HepG2 (cell line): ENCODE measurements around the gene PRDX2. TPM values are rescaled to one million over a fixed set of nuclear protein-coding genes. Genes with fewer than 3 reads are reported as not detected.

ENCODE experiments used
- BRF2 ChIP-seq: sonication (generic); formaldehyde crosslinking; IDR thresholded peaks from 2 replicates; pipeline ENCODE4 v1.8.1; 2022; ENCODE audit warnings: mild to moderate bottlenecking, missing genetic modification reagents
- CCDC6 ChIP-seq: sonication (generic); formaldehyde crosslinking; IDR thresholded peaks from 2 replicates; pipeline ENCODE4 v1.8.1; 2022; ENCODE audit warnings: mild to moderate bottlenecking, missing genetic modification reagents, moderate library complexity
- DNMT1 ChIP-seq: sonication (generic); formaldehyde crosslinking; IDR thresholded peaks from 2 replicates; pipeline ENCODE4 v1.5.1; 2020; ENCODE audit warnings: mild to moderate bottlenecking, missing genetic modification reagents
- HES4 ChIP-seq: sonication (generic); formaldehyde crosslinking; IDR thresholded peaks from 2 replicates; pipeline ENCODE4 v1.9.0; 2021; ENCODE audit warnings: mild to moderate bottlenecking, missing genetic modification reagents, borderline replicate concordance
- HOXA3 ChIP-seq: sonication (generic); formaldehyde crosslinking; IDR thresholded peaks from 2 replicates; pipeline ENCODE4 v1.5.0; 2020; ENCODE audit warnings: missing genetic modification reagents
- MAFF ChIP-seq: IDR thresholded peaks from 2 replicates; pipeline ENCODE4 v1.6.1; 2011; ENCODE audit warnings: low read depth, low read length, improper control_type of control experiment
- MBNL3 ChIP-seq: fragments of 250-450 bp; sonication (Bioruptor Pico); conservative IDR thresholded peaks from 2 replicates; pipeline ENCODE4 v1.8.0; 2022; ENCODE audit warnings: mild to moderate bottlenecking, inconsistent platforms
- MEF2D ChIP-seq: sonication (generic); formaldehyde crosslinking; IDR thresholded peaks from 2 replicates; pipeline ENCODE4 v1.5.1; 2020; ENCODE audit warnings: mild to moderate bottlenecking, missing genetic modification reagents
- NFE2L1 ChIP-seq: sonication (generic); formaldehyde crosslinking; IDR thresholded peaks from 2 replicates; pipeline ENCODE4 v1.4.0; 2020; ENCODE audit warnings: missing genetic modification reagents, mild to moderate bottlenecking, borderline replicate concordance
- PTBP1 ChIP-seq: fragments of 200-400 bp; formaldehyde crosslinking; IDR thresholded peaks from 2 replicates; pipeline ENCODE4 v1.6.1; 2018; ENCODE audit warnings: low read length, low read depth; ENCODE audit not compliant: poor library complexity, severe bottlenecking
- TFAP4 ChIP-seq: sonication (generic); IDR thresholded peaks from 2 replicates; pipeline ENCODE4 v1.6.1; 2016; ENCODE audit warnings: low read depth, borderline replicate concordance
- ZBTB7B ChIP-seq: sonication (generic); formaldehyde crosslinking; IDR thresholded peaks from 2 replicates; pipeline ENCODE4 v1.4.0; 2020; ENCODE audit warnings: missing genetic modification reagents
- polyA plus RNA-seq, 8 experiments: library from polyadenylated mRNA; depleted of rRNA in 3 of 8; stranded (reverse) in 7 of 8; unstranded in 1 of 8; fragments of >200 nt; fragmentation: Illumina TruSeq in 4 of 8; extraction: Trizol in 4 of 8; gene quantifications; 2 replicates each; pipeline versions ENCODE4 v1.2.1 to v1.2.3, GENCODE V29; 2011 to 2016; ENCODE audit warnings: low read depth in 4 of 8, missing spikeins in 1 of 8, mixed read lengths in 1 of 8; ENCODE audit not compliant: insufficient read depth in 1 of 8
- total RNA-seq, 5 experiments: library from RNA; depleted of rRNA; stranded (reverse); fragments of >200 nt; fragmentation: Illumina TruSeq; extraction: Trizol; gene quantifications; 2 replicates each; pipeline ENCODE4 v1.2.3, GENCODE V29; 2016; ENCODE audit warnings: low read depth in 1 of 5
- TF ChIP-seq, protein P1 (sequence below): sonication (generic); formaldehyde crosslinking; IDR thresholded peaks from 2 replicates; pipeline ENCODE4 v1.8.0; 2022; ENCODE audit warnings: missing genetic modification reagents, low read depth, mild to moderate bottlenecking, borderline replicate concordance
- TF ChIP-seq, protein P2 (sequence below): sonication (generic); formaldehyde crosslinking; IDR thresholded peaks from 2 replicates; pipeline ENCODE4 v1.4.0; 2020; ENCODE audit warnings: missing genetic modification reagents
- TF ChIP-seq, protein P3 (sequence below): sonication (generic); formaldehyde crosslinking; IDR thresholded peaks from 2 replicates; pipeline ENCODE4 v1.4.0; 2020; ENCODE audit warnings: missing genetic modification reagents, borderline replicate concordance
- TF ChIP-seq, protein P4 (sequence below): IDR thresholded peaks from 2 replicates; pipeline ENCODE4 v1.6.1; 2018; ENCODE audit warnings: missing genetic modification reagents

Gene PRDX2
- total and polyA plus RNA-seq, 2 of the 13 experiments (the other 11 are each of a cell fraction or from before 2014, with no cell fraction given), result 218 to 381 TPM

DNA sequence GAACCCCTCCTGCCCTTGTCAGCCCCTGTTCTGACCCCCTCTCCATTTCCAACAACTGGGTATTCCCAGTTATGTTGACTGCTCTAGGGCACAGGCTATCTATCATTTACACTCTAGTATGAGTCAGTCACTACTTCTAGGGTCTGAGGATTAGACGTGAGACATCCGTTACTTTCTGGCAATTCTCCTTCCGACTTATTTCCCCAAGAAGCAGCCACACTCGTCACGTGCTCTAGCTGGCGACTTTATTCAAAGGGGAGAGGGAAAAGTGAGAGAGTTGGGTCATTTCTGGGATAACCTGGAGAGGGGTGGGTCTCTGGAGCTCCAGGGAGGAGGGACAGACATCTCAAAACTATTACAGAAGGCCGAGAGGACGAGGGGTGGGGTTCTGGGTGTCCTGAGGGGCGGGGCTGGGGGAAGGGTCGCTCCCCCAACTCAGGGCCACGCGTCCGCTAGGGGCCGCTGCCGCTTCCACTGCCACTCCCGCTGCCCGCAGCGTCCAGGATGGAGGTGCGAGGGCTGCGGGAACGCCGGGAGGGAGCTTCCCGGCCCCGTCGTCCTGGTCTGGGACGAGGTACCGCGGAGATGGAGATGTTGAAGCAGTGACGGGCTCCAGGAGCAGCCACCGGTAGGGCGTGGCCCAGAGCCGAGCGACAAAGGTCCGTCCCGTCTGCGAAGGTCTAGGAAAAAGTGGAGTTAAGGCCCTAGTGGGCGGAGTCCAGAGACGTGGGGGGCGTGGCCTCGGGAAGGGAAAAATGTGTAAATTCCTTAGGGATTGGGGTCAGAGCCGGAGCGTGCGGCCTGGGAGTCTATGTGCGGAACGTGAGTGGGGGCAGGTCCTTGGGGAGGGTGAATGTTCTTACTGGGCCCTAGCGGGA, 23.9 kb upstream of the PRDX2 start (continued):
- TF ChIP-seq, protein P1, sequence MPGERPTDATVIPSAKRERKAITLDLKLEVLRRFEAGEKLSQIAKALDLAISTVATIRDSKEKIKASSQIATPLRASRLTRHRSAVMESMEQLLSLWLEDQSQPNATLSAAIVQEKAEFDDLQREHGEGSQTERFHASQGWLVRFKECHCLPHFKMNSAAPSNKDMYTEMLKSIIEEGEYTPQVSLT (CRISPR knock-in tag), result no peak
- TF ChIP-seq NFE2L1 (no peak), MEF2D (CRISPR knock-in tag) (no peak), ZBTB7B (CRISPR knock-in tag) (peak; percentile 59; the same call in 1 of the 2 replicates), BRF2 (CRISPR knock-in tag) (no peak), TFAP4 (no peak), DNMT1 (no peak), PTBP1 (no peak), HES4 (no peak), MBNL3 (no peak), HOXA3 (CRISPR knock-in tag) (peak; percentile 51; the same call in 1 of the 2 replicates), CCDC6 (CRISPR knock-in tag) (no peak), MAFF (no peak)
- TF ChIP-seq, protein P2, sequence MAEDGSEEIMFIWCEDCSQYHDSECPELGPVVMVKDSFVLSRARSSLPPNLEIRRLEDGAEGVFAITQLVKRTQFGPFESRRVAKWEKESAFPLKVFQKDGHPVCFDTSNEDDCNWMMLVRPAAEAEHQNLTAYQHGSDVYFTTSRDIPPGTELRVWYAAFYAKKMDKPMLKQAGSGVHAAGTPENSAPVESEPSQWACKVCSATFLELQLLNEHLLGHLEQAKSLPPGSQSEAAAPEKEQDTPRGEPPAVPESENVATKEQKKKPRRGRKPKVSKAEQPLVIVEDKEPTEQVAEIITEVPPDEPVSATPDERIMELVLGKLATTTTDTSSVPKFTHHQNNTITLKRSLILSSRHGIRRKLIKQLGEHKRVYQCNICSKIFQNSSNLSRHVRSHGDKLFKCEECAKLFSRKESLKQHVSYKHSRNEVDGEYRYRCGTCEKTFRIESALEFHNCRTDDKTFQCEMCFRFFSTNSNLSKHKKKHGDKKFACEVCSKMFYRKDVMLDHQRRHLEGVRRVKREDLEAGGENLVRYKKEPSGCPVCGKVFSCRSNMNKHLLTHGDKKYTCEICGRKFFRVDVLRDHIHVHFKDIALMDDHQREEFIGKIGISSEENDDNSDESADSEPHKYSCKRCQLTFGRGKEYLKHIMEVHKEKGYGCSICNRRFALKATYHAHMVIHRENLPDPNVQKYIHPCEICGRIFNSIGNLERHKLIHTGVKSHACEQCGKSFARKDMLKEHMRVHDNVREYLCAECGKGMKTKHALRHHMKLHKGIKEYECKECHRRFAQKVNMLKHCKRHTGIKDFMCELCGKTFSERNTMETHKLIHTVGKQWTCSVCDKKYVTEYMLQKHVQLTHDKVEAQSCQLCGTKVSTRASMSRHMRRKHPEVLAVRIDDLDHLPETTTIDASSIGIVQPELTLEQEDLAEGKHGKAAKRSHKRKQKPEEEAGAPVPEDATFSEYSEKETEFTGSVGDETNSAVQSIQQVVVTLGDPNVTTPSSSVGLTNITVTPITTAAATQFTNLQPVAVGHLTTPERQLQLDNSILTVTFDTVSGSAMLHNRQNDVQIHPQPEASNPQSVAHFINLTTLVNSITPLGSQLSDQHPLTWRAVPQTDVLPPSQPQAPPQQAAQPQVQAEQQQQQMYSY (CRISPR knock-in tag), result no peak
- TF ChIP-seq, protein P3, sequence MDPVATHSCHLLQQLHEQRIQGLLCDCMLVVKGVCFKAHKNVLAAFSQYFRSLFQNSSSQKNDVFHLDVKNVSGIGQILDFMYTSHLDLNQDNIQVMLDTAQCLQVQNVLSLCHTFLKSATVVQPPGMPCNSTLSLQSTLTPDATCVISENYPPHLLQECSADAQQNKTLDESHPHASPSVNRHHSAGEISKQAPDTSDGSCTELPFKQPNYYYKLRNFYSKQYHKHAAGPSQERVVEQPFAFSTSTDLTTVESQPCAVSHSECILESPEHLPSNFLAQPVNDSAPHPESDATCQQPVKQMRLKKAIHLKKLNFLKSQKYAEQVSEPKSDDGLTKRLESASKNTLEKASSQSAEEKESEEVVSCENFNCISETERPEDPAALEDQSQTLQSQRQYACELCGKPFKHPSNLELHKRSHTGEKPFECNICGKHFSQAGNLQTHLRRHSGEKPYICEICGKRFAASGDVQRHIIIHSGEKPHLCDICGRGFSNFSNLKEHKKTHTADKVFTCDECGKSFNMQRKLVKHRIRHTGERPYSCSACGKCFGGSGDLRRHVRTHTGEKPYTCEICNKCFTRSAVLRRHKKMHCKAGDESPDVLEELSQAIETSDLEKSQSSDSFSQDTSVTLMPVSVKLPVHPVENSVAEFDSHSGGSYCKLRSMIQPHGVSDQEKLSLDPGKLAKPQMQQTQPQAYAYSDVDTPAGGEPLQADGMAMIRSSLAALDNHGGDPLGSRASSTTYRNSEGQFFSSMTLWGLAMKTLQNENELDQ (CRISPR knock-in tag), result no peak
- TF ChIP-seq, protein P4, sequence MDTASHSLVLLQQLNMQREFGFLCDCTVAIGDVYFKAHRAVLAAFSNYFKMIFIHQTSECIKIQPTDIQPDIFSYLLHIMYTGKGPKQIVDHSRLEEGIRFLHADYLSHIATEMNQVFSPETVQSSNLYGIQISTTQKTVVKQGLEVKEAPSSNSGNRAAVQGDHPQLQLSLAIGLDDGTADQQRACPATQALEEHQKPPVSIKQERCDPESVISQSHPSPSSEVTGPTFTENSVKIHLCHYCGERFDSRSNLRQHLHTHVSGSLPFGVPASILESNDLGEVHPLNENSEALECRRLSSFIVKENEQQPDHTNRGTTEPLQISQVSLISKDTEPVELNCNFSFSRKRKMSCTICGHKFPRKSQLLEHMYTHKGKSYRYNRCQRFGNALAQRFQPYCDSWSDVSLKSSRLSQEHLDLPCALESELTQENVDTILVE, result no peak
